ENCODE data around the gene SYNGR2. TPM values are rescaled to one million over a fixed set of nuclear protein-coding genes. Genes with fewer than 3 reads are reported as not detected.

The SYNGR2 gene
- total and polyA plus RNA-seq, 9 of the 15 experiments (the other 6 are each of a cell fraction or from before 2014, with no cell fraction given): 1.4 to 173 (median 87.8) TPM

GRCh38 chr17:78168903-78169793 lies 767 bp downstream of the SYNGR2 start:
- in situ Hi-C loops (cut with MboI) (no loop called here), intact Hi-C loops (cut with micrococcal nuclease) (loop anchor here (5.0 kb wide), 1 partner anchor 42 kb away; the partner anchor contains the start of gene TMC6)
- peak in 3 of 4 experiments; percentile 35 to 62 (median 58) for DNase-seq (ENCODE audit: extremely low read depth in 1 of 4, low spot score in 3 of 4)
- peaks cover 38% of the 10 kb centered on the region for H3K79me2 ChIP-seq (ENCODE audit: control insufficient read depth, insufficient read depth, low read length)
- peaks cover 16 to 63% of the 10 kb centered on the region in 2 experiments; a peak in 4 of 5 replicates for H3K4me1 ChIP-seq (replicated peaks in 1 of 2; ENCODE audit: control insufficient read depth in 2 of 2, insufficient read depth in 2 of 2, low read length in 2 of 2)
- peak overlapping the region; percentile 83 for H3K27ac ChIP-seq (ENCODE audit: extremely low read depth, low read depth, low read length)
- peak overlapping the region; percentile 72 to 97 for H3K9ac ChIP-seq (ENCODE audit: insufficient read depth in 1 of 2, low read depth in 2 of 2, low read length in 2 of 2)
- H3K36me3 ChIP-seq (ENCODE audit: control insufficient read depth, insufficient read depth, low read length): peaks cover 50% of the 10 kb centered on the region; the same call in 2 of the 3 replicates
- no peak for FAIRE-seq
- no peak overlapping the region for H2AFZ ChIP-seq (ENCODE audit: low read depth, low read length)
- H3K4me2 ChIP-seq (ENCODE audit: insufficient read depth, low read length): peak overlapping the region; percentile 89
- CTCF ChIA-PET (ENCODE audit: low intra/inter-chr PET ratio): no interaction called here
- H3K4me3 ChIP-seq: peak overlapping the region; percentile 92
- POLR2A ChIA-PET: interaction anchor here (0.6 to 1.0 kb wide), 6 partner anchors 11 to 701 kb away, joined by 3 to 4 read pairs (median 3); no protein-coding TSS in a partner anchor
- peaks cover 5% of the 10 kb centered on the region for H3K9me1 ChIP-seq (ENCODE audit: control insufficient read depth, insufficient read depth, low read length)
- no peaks in the 10 kb centered on the region for H3K9me3 ChIP-seq (replicated peaks; ENCODE audit: control insufficient read depth, insufficient read depth, low read depth, low read length)
- H4K20me1 ChIP-seq (replicated peaks; ENCODE audit: control insufficient read depth, insufficient read depth, low read length): peaks cover 16% of the 10 kb centered on the region
- peak; percentile 21 for ATAC-seq
- no TSS peak for BruUV-seq (replicated peaks)
- WGBS (ENCODE audit: insufficient coverage, low coverage, missing lambda C conversion rate): 3% methylated on average over 16 of the region's 38 CpGs
- H3K27me3 ChIP-seq (ENCODE audit: control insufficient read depth in 2 of 2, insufficient read depth in 2 of 2, low read length in 2 of 2): no peaks in the 10 kb centered on the region
- TF ChIP-seq WHSC1 (IDR thresholded peaks at IDR 0.05; ENCODE audit: low read length) (no peak), ZNF764 (CRISPR knock-in tag; IDR thresholded peaks at IDR 0.05; ENCODE audit: low read depth) (no peak), PCBP1 (IDR thresholded peaks at IDR 0.05; ENCODE audit: low read depth, low read length, poor library complexity, severe bottlenecking) (peak; percentile 22), ZNF766 (CRISPR knock-in tag; conservative IDR thresholded peaks at IDR 0.05) (no peak), MXI1 (IDR thresholded peaks at IDR 0.05; ENCODE audit: low read depth, low read length) (0 out of 2 replicates have a peak, but pooled peaks have one; percentile 25), EP400 (IDR thresholded peaks at IDR 0.05) (peak; percentile 52; the same call in 1 of the 2 replicates), HDAC1 (IDR thresholded peaks at IDR 0.05) (peak in 1 of 2 experiments; percentile 68; a peak in 2 of 4 replicates), RBM22 (IDR thresholded peaks at IDR 0.05; ENCODE audit: low read depth, low read length, poor library complexity, severe bottlenecking) (peak; percentile 49), MNT (conservative IDR thresholded peaks at IDR 0.05) (peak; percentile 72 to 85), GABPB1 (CRISPR knock-in tag; IDR thresholded peaks at IDR 0.05) (0 out of 2 replicates have a peak, but pooled peaks have one; percentile 7), TAF15 (IDR thresholded peaks at IDR 0.05; ENCODE audit: low read depth, low read length) (no peak), ARID3A (IDR thresholded peaks at IDR 0.05; ENCODE audit: borderline replicate concordance, low read depth, low read length) (no peak), MYNN (IDR thresholded peaks at IDR 0.05) (no peak), MYNN (CRISPR knock-in tag; IDR thresholded peaks at IDR 0.05) (0 out of 2 replicates have a peak, but pooled peaks have one; percentile 22)
- TF ChIP-seq, protein P1, sequence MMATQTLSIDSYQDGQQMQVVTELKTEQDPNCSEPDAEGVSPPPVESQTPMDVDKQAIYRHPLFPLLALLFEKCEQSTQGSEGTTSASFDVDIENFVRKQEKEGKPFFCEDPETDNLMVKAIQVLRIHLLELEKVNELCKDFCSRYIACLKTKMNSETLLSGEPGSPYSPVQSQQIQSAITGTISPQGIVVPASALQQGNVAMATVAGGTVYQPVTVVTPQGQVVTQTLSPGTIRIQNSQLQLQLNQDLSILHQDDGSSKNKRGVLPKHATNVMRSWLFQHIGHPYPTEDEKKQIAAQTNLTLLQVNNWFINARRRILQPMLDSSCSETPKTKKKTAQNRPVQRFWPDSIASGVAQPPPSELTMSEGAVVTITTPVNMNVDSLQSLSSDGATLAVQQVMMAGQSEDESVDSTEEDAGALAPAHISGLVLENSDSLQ (IDR thresholded peaks at IDR 0.05): peak; percentile 67

Data from K562 (cell line).